Left ventricle myocardium superior (tissue), 1 donor: ENCODE data around the gene ADGRG3. TPM values are rescaled to one million over a fixed set of nuclear protein-coding genes. Genes with fewer than 3 reads are reported as not detected.

Experiments
- ATAC-seq: fragments of 200-7000 bp; cut with Tn5 transposase; one replicate; pipeline ENCODE4 v1.9.1; 2020; ENCODE audit warnings: mild to moderate bottlenecking, moderate library complexity
- DNase-seq: peaks from one replicate; pipeline ENCODE4 v3.0.0-alpha.2; 2020
- intact Hi-C: fragments of 100-400 bp; cut with micrococcal nuclease; formaldehyde crosslinking; loops from one replicate; pipeline ENCODE4 v1.11.0; 2022
- total RNA-seq: library from RNA; stranded (reverse); fragmentation: NEBNext Ultra II Directional; extraction: Animal tissue kit (Norgen Biotek cat#: 25700); gene quantifications from one replicate; pipeline ENCODE4 v1.2.1, GENCODE V29; 2021
- donor health status: DM: no; HTN: yes; CAD: no; lungs with severe emphysema.

Gene ADGRG3
- total RNA-seq, 1 donor from 2014 or later = 0.82 TPM

DNA sequence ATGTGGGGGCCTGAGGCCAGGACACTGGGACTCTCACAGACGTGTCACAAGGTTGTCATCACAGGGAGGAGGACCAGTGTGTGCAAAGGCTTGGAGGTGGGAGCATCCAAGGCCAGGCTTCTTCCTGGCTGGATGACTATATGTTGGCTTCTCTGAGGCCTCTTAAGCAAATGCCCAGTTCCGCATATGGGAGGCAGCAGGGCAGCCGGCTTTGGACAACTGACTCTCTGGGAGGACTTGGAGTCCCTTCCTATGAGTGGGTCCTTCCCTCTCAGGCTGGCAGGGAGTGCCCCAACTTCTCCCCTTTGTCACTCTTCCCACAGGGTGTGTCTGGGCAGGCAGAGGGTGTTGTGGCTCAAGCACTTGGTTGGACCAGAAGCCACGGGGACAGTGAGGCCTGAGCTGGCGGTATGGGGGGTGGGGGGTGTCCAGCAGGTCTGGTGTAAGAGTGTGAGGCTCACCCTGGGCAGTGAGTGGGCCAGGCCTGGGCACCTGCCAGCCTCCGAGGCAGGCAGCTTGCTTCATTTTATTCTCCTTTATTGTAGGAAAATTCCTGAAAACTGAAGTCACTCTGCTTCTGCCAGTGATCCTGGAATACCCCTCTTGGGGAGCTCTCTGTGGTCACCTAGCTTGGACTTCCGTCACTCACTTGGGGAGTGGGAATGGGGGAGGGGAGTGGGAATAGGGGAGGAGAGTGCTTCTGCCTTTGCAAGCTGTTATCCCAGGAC, 24.8 kb upstream of the ADGRG3 start:
- DNase-seq (no peak), ATAC-seq (no peak)
- intact Hi-C loops = no loop called here

DNA sequence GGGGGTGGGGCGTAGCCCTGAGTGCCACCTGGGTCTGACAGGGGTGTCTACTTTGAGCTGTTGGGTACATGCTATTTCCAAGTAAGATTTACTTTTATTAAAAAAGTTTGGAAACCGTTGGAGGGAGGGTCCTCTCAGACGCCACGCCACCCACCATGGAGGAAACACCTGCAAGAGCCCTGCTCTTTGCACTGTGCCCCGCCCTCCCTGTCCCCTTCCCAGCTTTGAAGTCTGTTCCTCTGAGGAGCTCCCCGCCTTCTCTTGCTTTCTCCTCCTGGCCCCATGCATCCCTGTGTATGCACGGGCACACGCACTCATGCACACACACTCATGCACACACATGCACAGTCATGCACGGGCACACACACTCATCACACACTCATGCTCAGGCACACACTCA, 24.2 kb upstream of the ADGRG3 start:
- intact Hi-C loops = no loop called here
- ATAC-seq = no peak

DNA sequence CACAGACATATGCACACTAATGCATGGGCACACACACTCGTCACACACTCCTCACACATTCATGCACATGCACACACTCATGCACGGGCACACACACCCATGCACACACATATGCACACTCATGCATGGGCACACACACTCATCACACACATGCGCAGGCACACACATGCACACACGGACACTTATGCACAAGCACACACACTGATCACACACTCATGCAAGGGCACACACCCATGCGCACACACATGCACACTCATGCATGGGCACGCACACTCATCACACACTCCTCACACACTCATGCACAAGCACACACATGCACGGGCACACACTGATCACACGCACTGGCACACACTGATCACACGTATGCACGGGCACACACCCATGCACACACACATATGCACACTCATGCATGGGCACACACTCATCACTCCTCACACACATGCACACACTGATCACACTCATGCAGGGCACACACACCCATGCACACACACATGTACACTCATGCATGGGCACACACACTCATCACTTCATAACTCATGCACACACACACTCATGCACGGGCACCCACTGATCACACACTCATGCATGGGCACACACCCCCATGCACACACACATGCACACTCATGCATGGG, 23.6 kb upstream of the ADGRG3 start:
- no peak for DNase-seq
- intact Hi-C loops = loop anchor here (5.0 kb wide), 1 partner anchor 42 kb away; no protein-coding TSS in a partner anchor
- no peak for ATAC-seq

More for the DNA sequence above, 24.2 kb upstream of the ADGRG3 start:
- no peak for DNase-seq

DNA sequence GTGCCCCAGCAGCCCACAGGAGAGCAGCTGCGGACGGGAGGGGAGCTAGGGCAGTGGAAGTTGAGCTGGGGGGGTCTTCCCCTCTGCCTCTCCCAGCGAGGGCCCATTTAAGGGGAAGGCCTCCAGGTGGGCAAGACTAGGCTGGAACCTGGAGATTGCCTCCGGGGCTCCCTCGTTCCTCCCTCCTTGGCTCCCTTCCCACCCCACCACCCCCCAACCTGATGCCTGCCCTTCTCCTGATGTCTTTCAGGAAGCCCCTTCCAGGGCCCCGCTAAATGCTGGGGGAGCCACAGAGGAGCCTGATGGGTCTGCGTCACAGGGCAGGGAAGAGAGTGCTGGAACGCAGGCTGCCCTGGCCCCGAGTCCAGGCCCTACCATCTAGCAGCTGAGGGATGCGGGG, 22.9 kb upstream of the ADGRG3 start:
- intact Hi-C loops = loop anchor here (5.0 kb wide), 1 partner anchor 43 kb away; no protein-coding TSS in a partner anchor
- no peak for DNase-seq
- ATAC-seq = no peak

DNA sequence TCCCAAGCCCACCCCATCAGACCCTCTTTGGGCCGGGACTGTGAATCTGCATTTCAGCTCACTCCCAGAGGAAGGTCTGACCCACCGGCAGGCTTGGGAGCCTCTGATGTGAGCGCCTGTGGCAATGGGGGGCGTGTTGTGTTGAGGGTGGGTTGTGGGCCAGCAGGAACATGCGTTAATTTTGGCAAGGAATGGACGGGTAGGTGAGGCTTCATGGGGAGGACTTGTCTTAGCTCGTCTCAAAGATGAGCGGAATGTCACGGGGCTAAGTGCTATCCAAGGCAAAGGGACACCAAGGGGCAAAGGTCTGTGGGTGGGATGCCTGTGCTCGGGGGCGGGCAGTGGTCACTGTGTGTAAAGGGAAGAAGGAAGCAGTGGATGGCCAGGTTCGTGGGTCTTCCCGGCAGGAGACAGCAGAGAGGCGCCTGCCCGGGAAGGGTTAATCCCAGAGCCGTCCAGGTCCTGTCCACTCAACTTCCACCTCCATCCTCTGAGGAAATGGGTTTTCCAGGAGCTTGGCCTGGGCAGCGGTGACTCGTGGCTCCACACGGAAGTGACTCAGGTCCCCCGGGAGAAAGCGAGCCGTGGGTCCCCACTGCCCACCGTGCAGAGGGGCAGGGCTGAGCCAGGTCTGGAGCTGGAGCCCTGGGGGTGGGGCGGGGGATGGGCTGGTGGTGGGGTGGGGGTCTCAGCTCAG, 22.3 kb upstream of the ADGRG3 start:
- DNase-seq (peak; percentile 70), ATAC-seq (peak; percentile 64)
- intact Hi-C loops = loop anchor here (5.0 kb wide), 1 partner anchor 44 kb away; no protein-coding TSS in a partner anchor

DNA sequence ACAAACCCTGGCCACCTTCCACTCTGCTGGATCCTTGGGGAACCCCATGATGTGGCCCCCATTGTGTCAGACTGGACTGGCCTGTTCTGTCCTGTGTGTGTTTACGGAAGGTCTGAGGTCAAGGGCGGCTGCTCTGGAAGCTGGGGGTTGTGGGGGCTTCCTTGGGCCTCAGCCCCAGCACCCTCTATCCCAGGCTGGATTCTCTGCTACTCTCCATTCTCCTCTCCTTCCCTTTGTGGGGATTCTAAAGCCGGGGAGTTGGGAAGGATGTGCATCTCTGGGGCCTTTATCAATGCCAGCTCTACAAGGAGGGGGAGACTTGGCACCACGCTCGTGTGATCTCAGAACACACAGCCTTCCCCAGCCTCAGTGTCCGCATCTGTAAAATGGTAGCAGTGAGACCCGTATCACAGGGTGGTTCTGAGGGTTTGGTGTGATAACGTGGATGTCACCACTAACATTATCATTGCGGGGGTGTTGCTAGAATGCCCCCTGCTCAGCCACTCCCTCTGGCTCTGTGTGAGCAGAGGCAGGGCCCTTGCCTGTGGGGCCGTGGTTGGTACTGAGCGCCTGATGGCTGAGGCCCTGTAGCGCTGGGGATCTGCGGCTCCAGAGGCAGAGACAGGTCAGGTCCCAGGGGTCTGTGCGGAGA, 21.6 kb upstream of the ADGRG3 start:
- intact Hi-C loops = loop anchor here (5.0 kb wide), 1 partner anchor 44 kb away; no protein-coding TSS in a partner anchor
- ATAC-seq (peak; percentile 48), DNase-seq (no peak)

DNA sequence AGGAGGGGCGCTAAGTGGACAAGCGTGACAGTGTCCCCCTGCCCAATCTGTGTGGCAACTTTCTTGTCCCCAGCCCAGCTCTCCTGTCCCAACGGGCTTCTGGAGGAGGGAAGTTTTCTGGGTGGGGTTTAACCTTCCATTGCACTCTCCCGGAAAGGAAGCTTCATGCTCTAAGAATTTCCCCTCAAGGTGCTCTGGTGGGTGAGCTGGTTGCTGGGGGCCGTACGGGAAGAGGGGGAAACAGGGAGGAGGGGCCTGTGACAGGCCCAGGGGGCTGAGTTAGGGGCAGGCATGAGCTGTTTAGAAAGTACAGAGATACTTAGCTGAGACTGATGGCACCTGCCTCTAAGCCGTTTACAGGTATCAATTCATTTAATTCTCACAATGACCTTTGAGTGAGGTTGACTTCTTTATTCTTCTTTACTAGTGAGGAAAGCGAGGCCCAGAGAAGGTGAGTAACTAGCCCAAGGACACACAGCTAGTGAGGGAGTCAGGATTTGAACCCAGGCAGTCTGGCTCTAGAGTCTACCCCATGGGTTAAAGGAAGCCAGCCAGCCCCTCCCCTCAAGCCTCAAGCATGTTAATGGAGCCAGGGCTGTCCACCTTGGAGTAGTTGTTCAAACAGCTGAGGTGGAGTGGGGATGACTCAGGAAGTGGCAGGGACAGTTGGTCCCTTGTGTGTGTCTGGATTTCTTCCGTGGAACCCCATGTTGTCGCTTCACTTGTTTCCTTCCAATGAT, 20.8 kb upstream of the ADGRG3 start:
- intact Hi-C loops = loop anchor here (5.0 kb wide), 1 partner anchor 45 kb away; no protein-coding TSS in a partner anchor
- peak; percentile 32 for ATAC-seq
- no peak for DNase-seq

DNA sequence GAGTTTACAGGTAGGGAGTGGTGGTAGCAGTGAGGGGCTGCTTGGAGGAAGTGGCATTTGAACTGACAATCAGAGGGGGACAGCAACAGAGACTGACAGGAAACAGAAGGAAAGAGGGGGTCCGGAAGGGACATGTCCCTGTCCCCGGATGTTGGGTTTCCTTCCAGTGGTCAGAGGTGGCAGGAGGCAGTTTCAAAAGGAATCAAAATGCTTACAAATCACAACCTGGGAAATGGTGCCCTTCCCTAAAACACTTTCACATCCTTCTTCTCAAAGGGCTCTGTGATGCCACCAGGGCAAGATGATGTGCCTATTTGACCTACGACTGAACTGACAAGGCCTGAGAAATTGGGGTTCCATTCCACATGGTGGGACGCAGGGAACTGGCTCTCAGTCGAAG, 20.0 kb upstream of the ADGRG3 start:
- ATAC-seq (no peak), DNase-seq (no peak)
- intact Hi-C loops = loop anchor here (5.0 kb wide), 1 partner anchor 46 kb away; no protein-coding TSS in a partner anchor

DNA sequence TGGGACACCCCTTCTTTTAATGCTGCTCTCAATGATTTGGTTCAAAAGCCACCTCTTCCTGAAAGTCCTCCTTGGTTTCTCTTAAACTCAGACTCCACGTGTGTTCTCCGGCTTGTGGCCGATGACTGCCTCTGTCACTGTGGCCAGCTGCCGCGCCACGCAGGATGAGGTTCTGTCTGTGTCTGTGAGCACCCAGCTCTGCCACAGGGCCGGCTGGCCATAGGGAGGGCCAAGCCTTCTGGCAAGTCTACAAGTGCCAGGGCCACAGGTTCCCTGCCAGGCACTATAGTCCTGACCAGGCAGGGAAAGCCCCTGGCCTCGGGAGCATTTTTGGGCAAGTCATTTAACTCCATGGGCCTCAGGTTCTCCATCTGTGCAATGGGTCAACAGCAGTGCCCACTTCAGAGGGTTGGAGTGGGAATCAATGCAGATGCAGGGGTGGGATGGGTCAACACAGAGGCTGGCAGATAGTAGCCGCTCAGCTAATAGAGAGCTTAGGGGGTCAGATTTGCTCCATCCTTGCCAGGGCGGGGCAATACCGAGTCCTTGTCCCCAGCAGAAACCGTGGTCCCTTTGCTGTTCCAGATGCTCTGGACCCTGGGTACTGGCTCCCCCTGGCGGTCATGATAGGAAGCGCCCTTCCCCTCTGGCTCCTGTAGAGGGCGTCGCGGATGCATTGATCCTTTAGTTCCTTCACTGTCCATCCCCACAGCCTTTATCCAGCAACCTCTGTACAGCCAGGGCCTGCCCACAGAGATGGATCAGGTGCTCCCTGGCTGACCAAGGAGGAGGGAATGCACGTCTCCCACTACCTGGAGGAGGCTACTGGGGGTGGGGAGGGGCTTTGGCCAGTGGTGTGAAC, 19.3 kb upstream of the ADGRG3 start:
- DNase-seq (peak; percentile 82), ATAC-seq (peak; percentile 64)
- intact Hi-C loops = loop anchor here (5.0 kb wide), 1 partner anchor 47 kb away; no protein-coding TSS in a partner anchor

DNA sequence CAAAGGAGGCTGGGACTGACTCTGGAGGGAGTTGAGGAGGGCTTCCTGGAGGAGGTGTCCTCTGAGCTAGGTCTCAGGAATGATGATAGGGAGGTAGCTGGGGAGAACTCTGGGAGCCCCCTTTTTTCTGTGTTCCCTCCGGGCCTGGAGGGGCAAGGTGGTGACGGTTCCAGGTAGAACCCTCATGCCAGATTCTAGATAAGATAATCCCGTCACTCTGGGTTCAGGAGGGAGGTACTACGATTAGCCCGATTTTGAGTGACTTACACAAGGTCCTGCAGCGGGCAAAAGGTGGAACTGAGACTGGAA, 18.7 kb upstream of the ADGRG3 start:
- ATAC-seq (no peak), DNase-seq (no peak)
- intact Hi-C loops = loop anchor here (5.0 kb wide), 1 partner anchor 47 kb away; no protein-coding TSS in a partner anchor

DNA sequence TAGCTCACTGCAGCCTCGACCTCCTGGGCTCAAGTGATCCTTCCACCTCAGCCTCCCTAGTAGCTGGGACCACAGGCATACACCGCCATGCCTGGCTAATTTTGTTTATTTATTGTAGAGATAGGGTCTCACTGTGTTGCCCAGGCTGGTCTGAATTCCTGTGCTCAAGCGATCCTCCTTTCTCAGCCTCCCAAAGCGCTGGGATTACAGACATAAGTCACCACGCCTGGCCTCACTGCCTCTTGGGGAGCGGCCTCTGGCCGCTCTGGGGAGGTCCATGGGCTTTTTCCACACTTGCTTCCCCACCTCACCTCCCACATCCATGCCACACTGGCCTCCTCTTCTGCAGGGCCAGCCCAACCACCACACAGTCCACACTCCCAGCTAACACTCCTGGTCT, 18.3 kb upstream of the ADGRG3 start:
- intact Hi-C loops = loop anchor here (5.0 kb wide), 1 partner anchor 48 kb away; no protein-coding TSS in a partner anchor
- DNase-seq = no peak
- no peak for ATAC-seq

DNA sequence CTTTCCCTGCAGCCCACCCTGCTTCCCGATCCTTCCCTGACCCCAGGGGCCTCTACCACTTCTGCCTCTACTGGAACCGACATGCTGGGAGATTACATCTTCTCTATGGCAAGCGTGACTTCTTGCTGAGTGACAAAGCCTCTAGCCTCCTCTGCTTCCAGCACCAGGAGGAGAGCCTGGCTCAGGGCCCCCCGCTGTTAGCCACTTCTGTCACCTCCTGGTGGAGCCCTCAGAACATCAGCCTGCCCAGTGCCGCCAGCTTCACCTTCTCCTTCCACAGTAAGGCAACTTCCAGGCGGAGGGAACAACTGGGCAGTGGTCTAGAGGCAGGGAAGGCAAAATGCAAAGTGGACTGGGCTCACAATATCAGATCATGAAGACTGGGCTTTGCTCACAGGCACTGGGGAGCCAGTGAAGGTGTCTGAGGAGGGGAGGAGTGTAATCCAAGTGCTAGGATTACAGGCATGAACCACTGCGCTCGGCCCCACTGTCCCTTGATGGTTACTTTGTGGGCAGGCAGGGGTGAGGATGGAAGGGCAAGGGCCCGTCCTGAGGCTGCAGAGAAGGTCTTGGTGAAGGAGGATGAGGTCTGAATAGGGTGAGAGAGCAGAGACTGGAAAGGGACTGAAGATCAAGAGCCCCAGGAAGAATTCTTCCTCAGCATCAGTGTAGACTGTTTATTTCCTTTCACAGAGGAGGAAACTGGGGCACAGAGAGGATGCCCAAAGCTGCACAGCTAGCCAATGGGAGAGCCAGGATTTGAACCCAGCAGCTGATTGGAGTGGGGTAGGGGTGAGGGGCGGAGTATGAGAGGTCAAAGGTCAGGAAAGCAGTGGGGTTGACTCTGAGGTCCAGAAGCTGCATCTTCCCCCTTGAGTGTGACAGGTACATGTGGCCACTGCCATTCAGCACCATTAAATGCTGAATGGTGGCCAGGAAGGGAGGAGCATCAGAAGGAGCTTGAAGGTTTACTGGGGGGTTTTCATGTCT, 16.5 kb upstream of the ADGRG3 start:
- no peak for ATAC-seq
- intact Hi-C loops = no loop called here
- no peak for DNase-seq

DNA sequence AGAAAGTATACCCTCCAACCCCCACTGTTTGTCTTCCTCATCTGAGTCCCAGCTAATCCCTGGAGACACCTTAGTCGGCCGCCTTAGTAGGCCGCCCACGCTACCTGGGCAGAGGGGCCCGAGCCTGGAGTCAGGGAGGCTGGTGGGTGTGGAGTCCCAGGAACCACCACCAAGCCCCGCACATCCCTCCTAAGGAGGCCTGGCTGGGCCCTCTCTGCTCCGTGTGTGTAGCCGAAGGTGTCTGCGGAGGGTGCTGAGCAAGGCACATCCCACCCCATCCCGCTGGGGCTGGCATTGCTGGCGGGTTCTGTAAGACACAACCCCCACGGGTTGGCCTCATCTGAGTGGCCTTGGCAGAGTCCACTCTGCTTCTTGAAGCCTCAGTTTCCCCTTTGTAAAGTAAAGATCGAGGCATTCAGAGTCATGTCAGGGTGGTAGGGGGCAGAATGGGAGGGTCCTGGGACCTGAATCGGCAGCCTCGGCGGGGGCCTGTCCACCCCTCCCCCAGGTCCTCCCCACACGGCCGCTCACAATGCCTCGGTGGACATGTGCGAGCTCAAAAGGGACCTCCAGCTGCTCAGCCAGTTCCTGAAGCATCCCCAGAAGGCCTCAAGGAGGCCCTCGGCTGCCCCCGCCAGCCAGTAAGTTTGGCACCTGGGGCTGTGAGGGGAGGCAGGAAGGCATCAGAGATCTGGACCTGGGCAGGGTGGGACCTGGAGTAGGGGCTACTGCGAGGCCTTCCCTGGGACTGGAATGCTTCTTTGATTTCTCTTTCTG, 15.2 kb upstream of the ADGRG3 start:
- DNase-seq = no peak
- intact Hi-C loops = no loop called here

DNA sequence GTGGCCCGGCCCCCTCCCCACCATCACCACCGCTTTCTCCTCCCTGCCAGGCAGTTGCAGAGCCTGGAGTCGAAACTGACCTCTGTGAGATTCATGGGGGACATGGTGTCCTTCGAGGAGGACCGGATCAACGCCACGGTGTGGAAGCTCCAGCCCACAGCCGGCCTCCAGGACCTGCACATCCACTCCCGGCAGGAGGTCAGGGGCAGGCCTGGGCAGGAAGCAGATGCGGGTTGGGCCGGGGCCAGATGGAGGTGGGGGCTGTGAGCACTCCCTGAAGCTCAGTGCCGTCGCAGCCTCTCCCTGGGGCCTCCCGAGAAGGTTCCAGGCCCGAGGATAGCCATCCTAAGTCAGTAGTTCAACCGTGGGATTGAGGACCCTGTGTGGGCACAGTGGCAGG, 14.2 kb upstream of the ADGRG3 start:
- intact Hi-C loops = no loop called here
- ATAC-seq = no peak
- DNase-seq = peak; percentile 52

More for the DNA sequence above, 15.2 kb upstream of the ADGRG3 start:
- no peak for ATAC-seq

DNA sequence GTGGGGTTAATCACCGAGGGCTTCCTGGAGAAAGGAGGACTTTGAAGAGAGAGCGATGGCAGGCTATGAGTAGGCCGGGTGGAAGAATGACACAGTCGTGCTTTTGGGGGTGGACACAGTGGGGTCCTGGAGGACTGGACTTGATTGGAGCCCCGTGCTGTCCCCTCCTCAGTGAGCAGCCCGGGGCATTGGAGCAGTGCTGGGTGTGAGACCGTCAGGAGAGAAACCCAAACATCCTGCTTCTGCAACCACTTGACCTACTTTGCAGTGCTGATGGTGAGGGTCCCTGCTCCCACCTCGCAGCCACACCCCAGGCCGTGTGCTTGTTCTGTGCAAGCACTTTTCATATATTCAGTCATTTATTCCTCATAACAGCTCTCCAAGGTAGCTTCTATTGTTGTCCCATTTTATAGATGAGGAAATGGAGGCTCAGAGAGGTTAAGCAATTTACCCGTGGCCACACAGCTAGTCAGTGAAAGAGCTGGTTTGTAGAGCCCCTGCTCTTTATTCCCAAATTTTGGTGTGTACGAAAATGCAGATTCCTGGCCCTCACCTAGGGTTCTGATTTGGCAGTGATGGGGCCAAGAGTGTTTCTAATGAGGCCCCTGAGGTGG, 11.7 kb upstream of the ADGRG3 start:
- intact Hi-C loops = no loop called here
- DNase-seq (no peak), ATAC-seq (no peak)

DNA sequence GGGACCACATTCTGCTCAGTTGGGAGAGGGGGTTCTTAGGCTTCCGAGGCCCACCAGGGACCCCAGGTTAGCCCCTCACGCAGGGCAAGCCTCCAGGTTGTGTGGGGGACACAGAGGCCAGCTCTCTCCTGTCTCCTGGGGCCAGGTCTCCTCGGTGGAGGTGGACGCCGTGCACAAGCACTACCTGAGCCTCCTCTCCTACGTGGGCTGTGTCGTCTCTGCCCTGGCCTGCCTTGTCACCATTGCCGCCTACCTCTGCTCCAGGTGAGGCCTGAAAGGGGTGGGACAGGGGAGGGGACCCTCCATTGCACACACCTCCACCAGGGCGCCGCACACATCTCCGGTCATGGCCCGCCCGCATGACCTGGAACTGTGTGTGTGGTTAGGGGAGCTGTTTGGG, 10.9 kb upstream of the ADGRG3 start:
- intact Hi-C loops = no loop called here
- ATAC-seq (no peak), DNase-seq (no peak)
